SU-DHL-6 (cell line): ENCODE results near the gene HEXD.

Source experiments
- EZH2phosphoT487 ChIP-seq: fragments of 200-600 bp; sonication (generic), shearing (Covaris generic); conservative IDR thresholded peaks from 2 replicates; pipeline ENCODE4 v1.6.1; 2018; ENCODE audit warnings: mild to moderate bottlenecking, antibody characterized with exemption, low read length, moderate library complexity, mixed read lengths
- TF ChIP-seq, protein P1 (sequence below): fragments of 200-600 bp; sonication (generic); IDR thresholded peaks from one replicate; pipeline ENCODE4 v1.5.1; 2017; ENCODE audit warnings: antibody characterized with exemption, mild to moderate bottlenecking, low read length, moderate library complexity; ENCODE audit not compliant: insufficient read depth, poor library complexity, severe bottlenecking

DNA sequence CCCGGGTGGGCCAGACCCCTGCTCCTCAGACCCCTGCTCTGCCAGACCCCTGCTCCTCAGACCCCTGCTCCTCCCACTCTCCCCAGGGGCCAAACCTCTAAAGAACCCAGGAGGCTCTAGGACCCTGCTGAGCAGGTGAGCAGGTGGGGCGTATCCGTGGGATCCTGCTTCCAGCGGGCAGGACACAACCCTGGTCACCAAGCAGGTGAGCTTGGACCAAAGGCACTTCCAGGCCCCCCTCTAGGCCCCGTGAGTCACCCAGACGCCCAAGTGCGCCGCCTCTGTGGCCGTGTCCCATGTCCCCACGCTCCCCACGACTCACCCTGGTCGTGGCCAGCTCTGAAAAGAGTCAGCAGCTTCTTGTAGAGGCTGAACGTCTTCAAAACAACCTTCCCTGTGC, 27.4 kb downstream of the HEXD start:
- TF ChIP-seq, protein P1, sequence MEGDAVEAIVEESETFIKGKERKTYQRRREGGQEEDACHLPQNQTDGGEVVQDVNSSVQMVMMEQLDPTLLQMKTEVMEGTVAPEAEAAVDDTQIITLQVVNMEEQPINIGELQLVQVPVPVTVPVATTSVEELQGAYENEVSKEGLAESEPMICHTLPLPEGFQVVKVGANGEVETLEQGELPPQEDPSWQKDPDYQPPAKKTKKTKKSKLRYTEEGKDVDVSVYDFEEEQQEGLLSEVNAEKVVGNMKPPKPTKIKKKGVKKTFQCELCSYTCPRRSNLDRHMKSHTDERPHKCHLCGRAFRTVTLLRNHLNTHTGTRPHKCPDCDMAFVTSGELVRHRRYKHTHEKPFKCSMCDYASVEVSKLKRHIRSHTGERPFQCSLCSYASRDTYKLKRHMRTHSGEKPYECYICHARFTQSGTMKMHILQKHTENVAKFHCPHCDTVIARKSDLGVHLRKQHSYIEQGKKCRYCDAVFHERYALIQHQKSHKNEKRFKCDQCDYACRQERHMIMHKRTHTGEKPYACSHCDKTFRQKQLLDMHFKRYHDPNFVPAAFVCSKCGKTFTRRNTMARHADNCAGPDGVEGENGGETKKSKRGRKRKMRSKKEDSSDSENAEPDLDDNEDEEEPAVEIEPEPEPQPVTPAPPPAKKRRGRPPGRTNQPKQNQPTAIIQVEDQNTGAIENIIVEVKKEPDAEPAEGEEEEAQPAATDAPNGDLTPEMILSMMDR: no peak
- no peak for TF ChIP-seq EZH2phosphoT487
